NT2/D1 (cell line): ENCODE measurements around the gene LGALS9C.
"Not testable (repeated sequence)": the region's sequence is repeated elsewhere in the genome, so short reads cannot be mapped to it uniquely, and the experiment has no call there.

Experiments
- YY1 ChIP-seq: IDR thresholded peaks from 2 replicates; pipeline ENCODE4 v1.6.1; 2011; ENCODE audit not compliant: insufficient read length, insufficient read depth
- ZNF274 ChIP-seq: IDR thresholded peaks from 2 replicates; pipeline ENCODE4 v1.6.1; 2011; ENCODE audit warnings: mild to moderate bottlenecking, low read depth, low read length

DNA sequence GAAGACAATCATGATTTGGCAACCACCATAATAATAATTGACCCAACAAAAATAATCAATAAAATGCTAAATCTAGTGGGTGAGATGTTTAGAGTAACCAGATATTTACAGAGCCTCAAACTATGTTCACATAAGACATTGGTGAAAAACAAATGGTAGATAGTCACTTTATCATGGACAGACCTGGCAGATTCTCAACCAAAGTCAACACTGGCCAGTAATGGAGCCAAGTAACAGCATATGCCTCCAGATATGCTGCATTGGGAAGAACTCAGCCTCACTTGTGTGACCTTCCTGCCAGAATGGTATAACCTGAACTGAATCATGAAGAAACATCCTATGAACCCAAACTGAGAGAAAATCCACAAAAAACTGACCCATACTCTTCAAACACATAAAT, 53.8 kb downstream of the LGALS9C start:
- not testable (repeated sequence) for TF ChIP-seq YY1, ZNF274
